SK-N-SH (cell line): Measurements from ENCODE around the gene CEP78.

Experiments
- EP300 ChIP-seq, 2 experiments: IDR thresholded peaks; 2 replicates each; pipeline versions ENCODE4 v1.4.0 to v1.6.1; 2012; ENCODE audit warnings: borderline replicate concordance in 1 of 2, low read depth in 1 of 2, low read length in 1 of 2
- GATA2 ChIP-seq: sonication (generic); formaldehyde crosslinking; IDR thresholded peaks from 2 replicates; pipeline ENCODE4 v1.5.0; 2020; ENCODE audit warnings: mild to moderate bottlenecking, missing genetic modification reagents
- MEF2A ChIP-seq: IDR thresholded peaks from 2 replicates; pipeline ENCODE4 v1.4.0; 2012; ENCODE audit warnings: low read depth, borderline replicate concordance
- MXI1 ChIP-seq: IDR thresholded peaks from 2 replicates; pipeline ENCODE4 v1.6.1; 2012; ENCODE audit warnings: mild to moderate bottlenecking, low read depth, low read length, improper control_type of control experiment
- RAD21 ChIP-seq: IDR thresholded peaks from 2 replicates; pipeline ENCODE4 v1.6.1; 2012; ENCODE audit warnings: mild to moderate bottlenecking, low read length
- TAF1 ChIP-seq: IDR thresholded peaks from 2 replicates; pipeline ENCODE4 v1.6.1; 2012; ENCODE audit warnings: low read depth, mild to moderate bottlenecking, low read length, moderate library complexity, borderline replicate concordance
- TCF12 ChIP-seq: IDR thresholded peaks from 2 replicates; pipeline ENCODE4 v1.4.0; 2012
- YY1 ChIP-seq: IDR thresholded peaks from 2 replicates; pipeline ENCODE4 v1.4.0; 2012; ENCODE audit warnings: low read depth, mild to moderate bottlenecking
- TF ChIP-seq, protein P1 (sequence below): fragments of 200-600 bp; sonication (generic); IDR thresholded peaks from 2 replicates; pipeline ENCODE4 v1.6.1; 2017; ENCODE audit warnings: antibody characterized with exemption, mild to moderate bottlenecking, moderate library complexity
- TF ChIP-seq, protein P2 (sequence below): IDR thresholded peaks from 2 replicates; pipeline ENCODE4 v1.6.1; 2012; ENCODE audit warnings: mild to moderate bottlenecking, low read depth, low read length, moderate library complexity

DNA sequence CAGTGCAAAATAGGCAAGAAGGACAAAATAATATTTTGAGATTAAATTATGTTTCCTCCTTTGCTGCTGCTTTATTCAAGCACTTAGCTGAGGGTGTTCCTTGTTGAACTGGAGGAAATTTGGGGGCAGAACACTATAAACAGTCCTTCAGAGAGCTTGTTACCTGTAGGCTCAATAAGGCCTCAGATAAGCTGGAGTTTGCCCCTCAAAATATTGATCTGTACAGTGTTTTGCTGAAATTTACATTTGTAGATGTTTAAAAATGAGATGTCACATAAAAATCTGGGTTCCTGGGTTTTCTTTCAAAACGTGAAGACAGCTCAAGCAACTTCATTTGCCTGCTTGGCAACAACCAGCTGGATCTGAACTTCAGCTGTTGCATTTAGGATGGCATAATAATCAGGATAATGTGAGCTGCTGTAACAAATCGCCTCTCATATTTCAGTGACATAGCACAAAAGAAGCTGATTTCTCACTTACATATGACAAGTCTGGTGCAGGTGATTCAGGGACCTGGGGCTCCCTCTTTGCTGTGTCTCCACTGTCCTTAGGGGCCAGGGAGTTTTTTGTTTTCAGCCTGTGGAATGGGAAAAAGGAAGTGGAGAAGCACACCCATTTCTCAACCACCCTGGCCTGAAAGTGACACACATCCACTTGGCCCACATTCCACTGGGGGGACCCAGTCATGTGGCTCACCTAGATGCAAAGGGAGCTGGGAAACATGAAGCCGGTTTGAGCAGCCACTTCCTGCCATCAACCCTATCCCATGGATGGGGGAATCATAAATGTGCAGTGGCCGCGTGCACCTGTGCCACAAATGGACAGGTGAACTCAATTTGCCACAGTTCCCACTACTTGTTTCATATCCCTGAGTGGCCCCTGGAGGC is 58.7 kb downstream of the CEP78 start:
- TF ChIP-seq, protein P1, sequence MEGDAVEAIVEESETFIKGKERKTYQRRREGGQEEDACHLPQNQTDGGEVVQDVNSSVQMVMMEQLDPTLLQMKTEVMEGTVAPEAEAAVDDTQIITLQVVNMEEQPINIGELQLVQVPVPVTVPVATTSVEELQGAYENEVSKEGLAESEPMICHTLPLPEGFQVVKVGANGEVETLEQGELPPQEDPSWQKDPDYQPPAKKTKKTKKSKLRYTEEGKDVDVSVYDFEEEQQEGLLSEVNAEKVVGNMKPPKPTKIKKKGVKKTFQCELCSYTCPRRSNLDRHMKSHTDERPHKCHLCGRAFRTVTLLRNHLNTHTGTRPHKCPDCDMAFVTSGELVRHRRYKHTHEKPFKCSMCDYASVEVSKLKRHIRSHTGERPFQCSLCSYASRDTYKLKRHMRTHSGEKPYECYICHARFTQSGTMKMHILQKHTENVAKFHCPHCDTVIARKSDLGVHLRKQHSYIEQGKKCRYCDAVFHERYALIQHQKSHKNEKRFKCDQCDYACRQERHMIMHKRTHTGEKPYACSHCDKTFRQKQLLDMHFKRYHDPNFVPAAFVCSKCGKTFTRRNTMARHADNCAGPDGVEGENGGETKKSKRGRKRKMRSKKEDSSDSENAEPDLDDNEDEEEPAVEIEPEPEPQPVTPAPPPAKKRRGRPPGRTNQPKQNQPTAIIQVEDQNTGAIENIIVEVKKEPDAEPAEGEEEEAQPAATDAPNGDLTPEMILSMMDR = no peak
- no peak for TF ChIP-seq EP300 (IDR thresholded peaks at IDR 0.05; ENCODE audit: borderline replicate concordance in 1 of 2, low read depth in 1 of 2, low read length in 1 of 2)
- TF ChIP-seq MEF2A = no peak
- TF ChIP-seq TAF1 = no peak
- no peak for TF ChIP-seq GATA2 (CRISPR knock-in tag)
- TF ChIP-seq YY1 = no peak
- no peak for TF ChIP-seq TCF12
- TF ChIP-seq, protein P2, sequence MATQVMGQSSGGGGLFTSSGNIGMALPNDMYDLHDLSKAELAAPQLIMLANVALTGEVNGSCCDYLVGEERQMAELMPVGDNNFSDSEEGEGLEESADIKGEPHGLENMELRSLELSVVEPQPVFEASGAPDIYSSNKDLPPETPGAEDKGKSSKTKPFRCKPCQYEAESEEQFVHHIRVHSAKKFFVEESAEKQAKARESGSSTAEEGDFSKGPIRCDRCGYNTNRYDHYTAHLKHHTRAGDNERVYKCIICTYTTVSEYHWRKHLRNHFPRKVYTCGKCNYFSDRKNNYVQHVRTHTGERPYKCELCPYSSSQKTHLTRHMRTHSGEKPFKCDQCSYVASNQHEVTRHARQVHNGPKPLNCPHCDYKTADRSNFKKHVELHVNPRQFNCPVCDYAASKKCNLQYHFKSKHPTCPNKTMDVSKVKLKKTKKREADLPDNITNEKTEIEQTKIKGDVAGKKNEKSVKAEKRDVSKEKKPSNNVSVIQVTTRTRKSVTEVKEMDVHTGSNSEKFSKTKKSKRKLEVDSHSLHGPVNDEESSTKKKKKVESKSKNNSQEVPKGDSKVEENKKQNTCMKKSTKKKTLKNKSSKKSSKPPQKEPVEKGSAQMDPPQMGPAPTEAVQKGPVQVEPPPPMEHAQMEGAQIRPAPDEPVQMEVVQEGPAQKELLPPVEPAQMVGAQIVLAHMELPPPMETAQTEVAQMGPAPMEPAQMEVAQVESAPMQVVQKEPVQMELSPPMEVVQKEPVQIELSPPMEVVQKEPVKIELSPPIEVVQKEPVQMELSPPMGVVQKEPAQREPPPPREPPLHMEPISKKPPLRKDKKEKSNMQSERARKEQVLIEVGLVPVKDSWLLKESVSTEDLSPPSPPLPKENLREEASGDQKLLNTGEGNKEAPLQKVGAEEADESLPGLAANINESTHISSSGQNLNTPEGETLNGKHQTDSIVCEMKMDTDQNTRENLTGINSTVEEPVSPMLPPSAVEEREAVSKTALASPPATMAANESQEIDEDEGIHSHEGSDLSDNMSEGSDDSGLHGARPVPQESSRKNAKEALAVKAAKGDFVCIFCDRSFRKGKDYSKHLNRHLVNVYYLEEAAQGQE = no peak
- TF ChIP-seq MXI1 = no peak
- no peak for TF ChIP-seq RAD21
